GM20431 (cell line): ENCODE results near the gene PKNOX2.

Source experiments
- in situ Hi-C: fragments of 300-500 bp; cut with MseI, MboI; formaldehyde crosslinking; loops from one replicate; pipeline ENCODE4 v1.15.0; 2020; ENCODE audit warnings: low sequenced_read_pairs; ENCODE audit not compliant: unreplicated experiment

Gene PKNOX2

GRCh38 chr11:125274774-125275173 is 110.2 kb downstream of the PKNOX2 start:
- in situ Hi-C loops: no loop called here

- in situ Hi-C loops: no loop called here
Measured at GRCh38 chr11:125275905-125276618, 111.5 kb downstream of the PKNOX2 start.

- in situ Hi-C loops: no loop called here
Measured at GRCh38 chr11:125276619-125276976, 112.0 kb downstream of the PKNOX2 start.

DNA sequence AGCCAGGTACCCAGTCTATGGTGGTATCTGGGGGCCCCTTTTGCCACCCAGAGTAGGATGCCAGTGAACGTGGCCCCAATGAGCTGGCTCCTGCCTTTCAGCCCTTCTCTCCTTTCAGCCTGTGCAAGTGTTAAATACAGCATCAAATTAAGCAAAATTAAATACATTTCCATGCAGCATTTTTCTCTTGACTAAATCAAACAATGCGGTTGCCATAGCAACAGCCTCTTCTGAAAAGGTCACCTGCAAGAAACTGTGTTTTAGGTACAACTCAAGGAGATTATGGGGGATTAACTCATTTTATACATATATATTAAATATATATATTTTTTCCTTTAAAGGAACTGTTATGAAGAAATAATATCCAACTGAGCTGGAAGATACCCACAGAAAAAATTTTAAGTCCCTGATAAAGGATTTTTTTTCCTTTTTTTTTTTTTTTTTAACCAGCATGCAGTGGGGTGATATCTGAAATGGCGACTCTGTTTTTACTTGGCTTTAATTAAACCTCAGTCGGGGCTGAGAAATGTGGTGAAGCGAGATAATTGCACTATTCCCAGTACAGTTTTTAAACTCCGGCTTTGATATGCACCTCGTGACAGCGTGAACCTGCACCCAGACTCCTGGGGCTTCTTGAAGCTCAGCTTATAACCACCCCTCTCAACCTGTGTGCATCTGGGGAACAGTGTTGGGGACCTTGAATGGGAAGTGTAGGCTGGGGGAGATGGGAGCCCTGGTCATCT is 115.3 kb downstream of the PKNOX2 start:
- in situ Hi-C loops: no loop called here

DNA sequence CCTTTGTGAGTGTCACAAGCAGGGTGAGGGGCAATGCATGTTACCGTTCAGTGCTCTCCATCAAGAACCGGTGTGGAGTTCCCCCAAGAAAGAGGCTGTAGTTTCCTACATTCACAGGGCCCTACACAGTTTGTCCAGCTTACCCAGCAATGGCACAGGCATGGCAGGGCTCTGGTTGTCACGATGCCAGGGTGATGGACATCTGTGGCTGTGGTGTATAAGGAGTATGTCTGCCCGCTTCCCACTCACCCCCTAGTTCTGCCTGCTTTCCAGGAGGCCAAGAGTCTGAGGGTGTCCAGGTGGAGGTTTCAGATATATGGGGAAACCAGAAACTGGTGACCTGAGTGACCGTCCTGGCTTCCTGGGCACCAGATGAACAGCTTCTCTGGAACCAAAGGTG is 116.1 kb downstream of the PKNOX2 start:
- in situ Hi-C loops: no loop called here

DNA sequence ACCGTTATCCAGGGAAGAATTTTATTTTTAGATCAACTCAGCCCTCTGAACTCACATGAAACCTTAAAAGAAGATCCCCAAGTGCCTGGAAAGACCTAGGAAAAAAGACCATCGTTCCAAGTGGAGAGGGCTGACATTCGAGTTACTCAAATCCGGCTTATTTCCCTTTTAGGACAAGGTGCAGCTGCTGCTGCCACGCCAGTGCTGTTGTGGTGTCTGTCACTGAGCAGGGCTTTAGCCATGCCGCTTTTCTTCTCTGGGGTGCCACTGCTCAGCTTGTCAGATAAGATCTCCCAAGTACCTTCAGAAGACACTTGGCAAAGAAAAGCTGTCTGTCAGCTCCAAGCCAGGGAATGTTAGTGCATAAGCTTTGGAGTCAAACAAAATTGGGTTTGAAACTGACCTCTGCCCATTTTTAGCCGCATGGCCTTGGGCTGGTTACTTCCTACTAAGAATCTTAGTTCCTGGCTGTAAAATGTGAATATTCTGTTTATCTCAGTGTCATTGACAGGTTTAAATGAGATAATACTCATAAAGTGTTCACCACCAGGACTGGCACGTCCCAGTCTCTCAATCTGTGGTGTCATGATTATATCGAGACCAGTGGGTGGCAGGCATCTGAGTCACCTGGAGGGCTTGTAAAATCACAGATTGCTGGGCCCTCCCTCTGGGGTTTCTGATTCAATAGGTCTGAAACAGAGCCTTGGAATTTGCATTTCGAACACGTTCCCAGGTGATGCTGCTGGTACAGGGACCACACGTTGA is 117.5 kb downstream of the PKNOX2 start:
- in situ Hi-C loops: no loop called here

- in situ Hi-C loops: no loop called here
Measured at GRCh38 chr11:125282596-125282914, 118.0 kb downstream of the PKNOX2 start.

DNA sequence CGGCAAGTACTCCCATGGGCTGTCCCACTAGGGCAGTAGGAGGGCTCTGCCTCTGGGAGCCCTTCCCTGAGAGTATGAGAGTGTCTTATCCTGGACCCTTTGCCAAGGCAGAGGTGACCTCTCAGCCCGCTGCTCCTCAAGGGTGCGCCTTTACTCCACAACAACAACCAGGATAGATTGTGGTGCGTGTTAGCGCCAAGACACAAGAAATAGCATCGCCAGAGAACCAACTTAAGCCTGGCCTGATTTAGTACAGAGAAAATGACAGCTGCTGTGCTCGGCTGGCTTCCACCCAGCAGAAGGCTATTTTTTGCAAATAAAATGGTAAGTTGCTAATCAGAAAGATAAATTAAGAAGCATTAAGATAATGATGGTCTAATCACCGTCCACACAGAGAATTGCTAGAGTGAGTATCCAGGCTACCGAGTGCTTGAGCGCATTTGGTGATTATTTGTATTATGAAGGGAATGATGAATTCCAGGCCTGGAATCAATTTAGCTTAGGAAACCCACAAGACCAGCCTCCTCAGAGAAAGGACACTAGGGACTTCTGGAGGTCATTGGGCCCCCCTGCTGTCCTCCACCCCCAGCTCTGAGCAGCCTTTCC is 119.8 kb downstream of the PKNOX2 start:
- in situ Hi-C loops: no loop called here

DNA sequence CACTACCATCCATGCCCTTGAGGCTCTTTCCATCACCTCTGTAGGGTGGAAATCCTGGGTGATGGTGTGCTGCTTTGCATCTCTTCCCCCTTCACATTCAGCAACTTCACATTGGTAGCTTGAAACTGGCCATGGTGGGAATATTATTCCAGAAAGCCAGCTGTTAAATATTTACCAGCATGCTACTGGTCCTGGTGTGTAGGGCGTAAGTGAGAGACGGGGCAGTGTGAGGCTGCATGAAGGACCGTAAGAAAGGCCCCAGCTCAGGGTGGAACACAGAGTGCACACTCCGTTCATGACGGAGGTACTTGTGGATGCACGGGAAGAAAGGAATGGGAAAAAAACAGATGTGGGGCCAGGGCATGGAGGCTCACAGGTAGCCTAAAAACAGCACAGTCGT is 121.3 kb downstream of the PKNOX2 start:
- in situ Hi-C loops: no loop called here

DNA sequence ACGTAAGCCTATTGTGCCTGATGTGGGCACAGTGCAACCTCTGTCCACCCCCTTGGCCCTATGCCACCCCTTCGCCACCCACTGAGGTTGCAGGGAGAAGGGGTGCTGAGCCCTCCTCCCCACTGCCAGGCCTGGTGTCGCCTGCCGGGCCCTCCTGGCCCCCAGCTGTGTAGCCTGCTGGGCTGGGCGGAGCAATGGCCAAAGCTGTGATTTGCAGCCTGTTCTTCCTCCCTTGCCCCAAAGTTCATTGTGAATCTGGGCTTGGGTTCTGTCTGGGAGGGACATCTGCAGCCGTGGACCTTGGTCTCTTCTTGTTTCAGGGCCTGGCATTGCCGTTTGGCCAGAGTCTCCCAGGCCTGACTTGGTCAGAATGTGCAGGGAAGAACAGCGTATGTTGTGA is 121.9 kb downstream of the PKNOX2 start:
- in situ Hi-C loops: no loop called here

DNA sequence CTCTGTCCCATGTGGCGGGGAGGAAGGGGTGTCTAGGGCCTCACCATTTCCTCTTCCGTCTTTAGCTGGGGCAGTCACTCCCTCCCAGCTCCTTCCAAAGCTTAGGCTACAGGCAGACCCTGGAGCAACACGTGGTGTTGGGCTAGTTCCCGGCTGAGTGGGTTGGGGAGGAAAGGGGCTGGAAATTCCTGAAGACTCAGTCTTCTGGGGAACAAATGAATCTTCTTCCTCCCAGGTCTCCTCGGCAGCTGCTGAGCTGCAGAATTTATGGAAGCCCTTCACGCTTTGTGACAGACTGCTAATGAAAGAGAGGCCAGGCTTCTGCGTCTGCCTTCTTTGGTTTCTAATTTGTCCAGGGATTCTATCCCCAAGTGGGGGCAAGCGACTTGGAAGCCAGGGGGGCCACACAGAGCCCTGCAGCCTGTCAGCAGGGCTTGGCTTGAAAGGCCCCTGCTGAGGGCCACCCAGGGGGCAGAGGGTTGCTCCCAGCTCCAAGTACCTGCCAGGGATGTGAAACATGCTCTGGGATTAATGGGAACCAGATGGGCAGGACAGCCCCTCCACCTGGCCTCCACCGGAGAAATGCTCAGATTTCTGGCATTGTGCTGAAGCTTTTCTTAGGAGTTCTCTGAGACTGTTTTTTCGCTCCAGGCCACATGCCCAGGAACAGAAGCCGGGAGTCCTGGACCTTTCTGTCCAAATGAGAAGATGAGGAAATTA is 123.1 kb downstream of the PKNOX2 start:
- in situ Hi-C loops: no loop called here

DNA sequence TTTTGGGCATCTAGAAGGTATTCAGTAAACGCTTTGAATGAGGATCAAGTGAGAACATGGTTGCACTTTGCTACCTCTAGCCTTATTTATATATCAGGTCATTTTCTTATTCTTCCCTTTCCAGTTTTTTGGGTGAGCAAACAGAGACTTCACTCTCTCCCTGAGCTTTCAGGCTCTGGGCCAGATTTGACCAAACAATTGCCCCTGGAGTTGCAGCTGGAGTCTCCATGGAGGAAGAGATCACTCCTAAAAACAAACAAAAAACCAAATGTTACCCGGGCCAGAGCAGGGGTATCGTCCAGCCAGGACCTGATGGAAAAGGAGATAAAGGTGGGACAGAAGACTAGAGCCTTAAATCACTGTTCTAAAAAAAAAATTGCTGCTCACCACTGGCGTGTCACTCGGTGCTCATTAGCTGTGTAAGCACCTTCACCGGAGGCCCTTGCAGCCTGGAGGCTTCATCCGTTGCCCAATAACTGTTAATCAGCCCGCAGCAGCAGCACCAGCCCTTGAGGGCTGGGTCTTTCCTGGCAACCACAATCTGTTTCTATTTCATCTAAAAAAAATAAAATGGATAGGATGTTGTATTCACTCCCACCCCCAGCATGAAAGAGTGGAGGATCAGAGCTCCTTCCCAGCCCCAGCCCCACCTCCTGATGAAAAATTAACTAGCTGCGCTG is 125.0 kb downstream of the PKNOX2 start:
- in situ Hi-C loops: no loop called here

DNA sequence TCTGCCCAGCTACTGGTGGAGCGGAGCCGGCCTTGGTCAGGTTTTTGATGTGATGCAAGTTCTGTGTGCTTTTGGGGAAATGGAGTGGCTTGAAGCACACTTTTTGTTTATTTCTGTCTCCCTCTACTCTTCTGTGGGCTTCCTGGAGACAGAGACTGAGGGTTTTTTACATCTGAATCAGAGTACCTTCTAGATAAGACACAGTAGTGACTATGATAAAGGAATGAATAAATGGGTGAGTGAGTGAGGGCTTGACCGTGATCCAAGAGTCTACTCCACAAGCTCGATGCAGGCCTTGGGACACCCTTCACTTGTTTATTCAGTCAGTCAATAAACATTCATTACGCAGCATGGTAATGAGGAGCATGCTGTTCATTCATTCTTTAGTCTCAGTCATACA is 125.7 kb downstream of the PKNOX2 start:
- in situ Hi-C loops: no loop called here

- in situ Hi-C loops: no loop called here
Measured at GRCh38 chr11:125292100-125292499, 127.5 kb downstream of the PKNOX2 start.

- in situ Hi-C loops: no loop called here
Measured at GRCh38 chr11:125293596-125293995, 129.0 kb downstream of the PKNOX2 start.

DNA sequence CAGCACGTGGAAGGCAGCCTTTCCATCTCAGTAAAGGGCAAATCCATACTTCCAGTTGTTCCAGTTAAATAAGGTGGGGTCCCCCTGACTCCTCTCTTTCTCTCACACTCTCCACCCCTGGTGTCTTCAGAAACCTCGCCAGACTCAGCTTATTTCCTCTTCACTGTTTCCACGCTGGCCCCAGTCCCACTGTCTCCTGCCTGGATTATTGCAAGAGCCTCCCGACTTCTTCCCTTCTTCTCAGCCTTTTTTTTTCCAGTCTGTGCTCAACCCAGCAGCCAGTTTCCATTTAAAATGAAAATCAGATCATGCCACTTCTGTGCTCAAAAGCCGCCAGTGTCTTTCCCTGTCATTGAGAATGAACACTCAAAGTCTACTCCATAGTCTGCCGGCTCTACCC is 131.4 kb downstream of the PKNOX2 start:
- in situ Hi-C loops: no loop called here

- in situ Hi-C loops: no loop called here
Measured at GRCh38 chr11:125297346-125297915, 132.9 kb downstream of the PKNOX2 start.

DNA sequence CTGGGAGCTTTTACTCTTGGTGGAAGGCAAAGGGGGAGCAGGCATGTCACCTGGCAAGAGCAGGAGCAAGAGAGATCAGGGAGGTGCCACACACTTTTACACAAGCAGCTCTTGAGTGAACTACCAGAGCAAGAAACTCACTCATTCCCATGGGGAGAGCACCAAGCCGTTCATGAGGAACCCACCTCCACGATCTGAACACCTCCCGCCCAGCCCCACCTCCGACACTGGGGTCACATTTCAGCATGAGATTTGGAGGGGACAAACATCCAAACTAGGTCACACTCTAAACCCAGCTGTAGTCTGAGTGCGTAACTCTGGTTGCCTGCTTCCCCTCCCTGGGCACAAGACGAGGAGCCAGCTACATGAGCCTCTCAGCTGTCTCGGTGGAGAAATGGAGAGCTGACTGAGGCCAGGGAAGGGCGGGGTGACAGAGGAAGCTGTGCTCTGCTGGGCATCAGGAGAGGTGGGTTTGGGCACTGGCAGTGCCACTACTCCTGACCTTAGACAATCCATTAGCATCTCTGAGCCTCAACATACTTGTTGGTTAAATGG is 134.6 kb downstream of the PKNOX2 start:
- in situ Hi-C loops: no loop called here

- in situ Hi-C loops: no loop called here
Measured at GRCh38 chr11:125299821-125300220, 135.3 kb downstream of the PKNOX2 start.
